CD14-positive monocyte (primary cell): ENCODE data around the gene HM13. TPM values are rescaled to one million over a fixed set of nuclear protein-coding genes. Genes with fewer than 3 reads are reported as not detected.

Source experiments
- DNase-seq, 3 donors: peaks; one replicate each; pipeline ENCODE4 v3.0.0-alpha.2; 2011 to 2022
- H2AFZ ChIP-seq: 2 replicates; pipeline ENCODE4 v1.6.0; 2012; ENCODE audit warnings: mild to moderate bottlenecking, low read depth, low read length, inconsistent platforms; ENCODE audit not compliant: insufficient read depth, poor library complexity, severe bottlenecking
- H3K27ac ChIP-seq, 2 donors: 1 replicate in 1 of 2; 2 replicates in 1 of 2; pipeline ENCODE4 v1.5.1; 2012 to 2013; ENCODE audit warnings: low read length in 2 of 2, control low read depth in 1 of 2, inconsistent platforms in 1 of 2, low read depth in 1 of 2, mild to moderate bottlenecking in 1 of 2
- H3K27me3 ChIP-seq, 2 donors: one replicate each; pipeline versions ENCODE4 v1.6.0 to v1.6.1; 2011 to 2013; ENCODE audit warnings: low read length in 2 of 2; ENCODE audit not compliant: control insufficient read depth in 2 of 2, insufficient read depth in 2 of 2
- H3K36me3 ChIP-seq, 2 donors: replicated peaks in 1 of 2; 1 replicate in 1 of 2; 2 replicates in 1 of 2; pipeline versions ENCODE4 v1.5.1 to v1.6.1; 2012 to 2013; ENCODE audit warnings: low read length in 2 of 2, control low read depth in 1 of 2, inconsistent platforms in 1 of 2, mild to moderate bottlenecking in 1 of 2; ENCODE audit not compliant: insufficient read depth in 2 of 2, control insufficient read depth in 1 of 2
- H3K4me1 ChIP-seq, 2 donors: 1 replicate in 1 of 2; 2 replicates in 1 of 2; pipeline versions ENCODE4 v1.5.1 to v1.6.1; 2012 to 2013; ENCODE audit warnings: low read length in 2 of 2, control low read depth in 1 of 2, inconsistent platforms in 1 of 2, mild to moderate bottlenecking in 1 of 2, moderate library complexity in 1 of 2; ENCODE audit not compliant: insufficient read depth in 2 of 2, control insufficient read depth in 1 of 2
- H3K4me2 ChIP-seq: replicated peaks from 2 replicates; pipeline ENCODE3; 2012; ENCODE audit warnings: low read length, moderate library complexity, mild to moderate bottlenecking; ENCODE audit not compliant: poor library complexity, severe bottlenecking; ENCODE audit errors: extremely low read depth
- H3K4me3 ChIP-seq, 3 experiments: fragments of 200-600 bp in 1 of 3; sonication (generic) in 1 of 3; replicated peaks in 1 of 3; 1 replicate in 2 of 3; 2 replicates in 1 of 3; pipeline ENCODE4 v1.5.1; 2011 to 2013; ENCODE audit warnings: low read length in 3 of 3, mild to moderate bottlenecking in 3 of 3, control low read depth in 2 of 3, low read depth in 2 of 3, inconsistent platforms in 1 of 3, moderate library complexity in 1 of 3
- H3K79me2 ChIP-seq: 2 replicates; pipeline ENCODE4 v1.6.0; 2012; ENCODE audit warnings: mild to moderate bottlenecking, control low read depth, inconsistent platforms, low read length, moderate library complexity; ENCODE audit not compliant: insufficient read depth
- H3K9ac ChIP-seq: 2 replicates; pipeline ENCODE4 v1.6.0; 2017; ENCODE audit warnings: low read length, mild to moderate bottlenecking; ENCODE audit not compliant: insufficient read depth, poor library complexity, severe bottlenecking
- H3K9me3 ChIP-seq, 2 donors: replicated peaks in 1 of 2; 1 replicate in 1 of 2; 2 replicates in 1 of 2; pipeline versions ENCODE4 v1.5.1 to v1.6.1; 2012 to 2013; ENCODE audit warnings: low read length in 2 of 2, control low read depth in 1 of 2; ENCODE audit not compliant: control insufficient read depth in 1 of 2, insufficient read depth in 1 of 2
- H4K20me1 ChIP-seq: 2 replicates; pipeline ENCODE4 v1.6.0; 2012; ENCODE audit warnings: mild to moderate bottlenecking, low read length, control low read depth, moderate library complexity; ENCODE audit not compliant: insufficient read depth
- H3K27ac Mint-ChIP-seq, 7 donors: one replicate each; pipeline ENCODE4 v1.8.0; 2020; ENCODE audit warnings: mild to moderate bottlenecking in 7 of 7, mixed read lengths in 7 of 7, moderate library complexity in 6 of 7, inconsistent platforms in 2 of 7
- H3K27me3 Mint-ChIP-seq, 3 donors: one replicate each; pipeline ENCODE4 v1.8.0; 2021 to 2022; ENCODE audit warnings: low read depth in 3 of 3, mild to moderate bottlenecking in 3 of 3, mixed read lengths in 3 of 3, moderate library complexity in 3 of 3, inconsistent platforms in 1 of 3
- H3K36me3 Mint-ChIP-seq, 2 donors: one replicate each; pipeline ENCODE4 v1.8.0; 2020; ENCODE audit warnings: mixed read lengths in 2 of 2, inconsistent platforms in 1 of 2, mild to moderate bottlenecking in 1 of 2
- H3K4me1 Mint-ChIP-seq: one replicate; pipeline ENCODE4 v1.8.0; 2020; ENCODE audit warnings: mild to moderate bottlenecking, mixed read lengths
- H3K4me3 Mint-ChIP-seq, 2 donors: one replicate each; pipeline ENCODE4 v1.8.0; 2020; ENCODE audit warnings: mild to moderate bottlenecking in 2 of 2, mixed read lengths in 2 of 2, moderate library complexity in 1 of 2
- H3K9me3 Mint-ChIP-seq, 7 donors: one replicate each; pipeline ENCODE4 v1.8.0; 2020 to 2022; ENCODE audit warnings: mixed read lengths in 7 of 7, mild to moderate bottlenecking in 6 of 7, moderate library complexity in 6 of 7, inconsistent platforms in 2 of 7
- CTCF ChIP-seq: fragments of 200-600 bp; IDR thresholded peaks from one replicate; pipeline ENCODE4 v1.8.0; 2022; ENCODE audit warnings: antibody characterized with exemption, mild to moderate bottlenecking
- WGBS: methylation state at CpG from one replicate; pipeline ENCODE4 v1.1.5; 2013; ENCODE audit warnings: missing lambda C conversion rate; ENCODE audit not compliant: insufficient coverage; 5-methylcytosine and 5-hydroxymethylcytosine counted together
- intact Hi-C, 2 donors: fragments of 100-400 bp; cut with micrococcal nuclease; formaldehyde crosslinking; loops; one replicate each; pipeline versions ENCODE4 v1.15.0 to v1.15.1; 2023
- polyA plus RNA-seq, 3 donors: library from polyadenylated mRNA; depleted of rRNA in 1 of 3; unstranded in 2 of 3; stranded (reverse) in 1 of 3; fragments of 300-500 nt in 2 of 3; fragments of >200 nt in 1 of 3; fragmentation: Illumina TruSeq in 2 of 3; gene quantifications; 1 replicate in 2 of 3; 2 replicates in 1 of 3; pipeline ENCODE4 v1.2.3, GENCODE V29; 2012 to 2021

Gene HM13
- polyA plus RNA-seq, 3 donors = 199 to 329 (median 320) TPM

- TF ChIP-seq CTCF = no peak
- DNase-seq = no peak
- no peaks in the 10 kb centered on the region for H3K79me2 ChIP-seq
- no peaks in the 10 kb centered on the region for H3K9me3 ChIP-seq
- intact Hi-C loops = no loop called here
- peak overlapping the region; percentile 20 to 71 (median 37) for H3K4me3 ChIP-seq
- no peaks in the 10 kb centered on the region for H4K20me1 ChIP-seq
- H2AFZ ChIP-seq = peak overlapping the region; percentile 74
- Mint-ChIP-seq H3K4me1 (peaks cover 19% of the 10 kb centered on the region), H3K27me3 (peaks cover 21 to 40% (median 29%) of the 10 kb centered on the region in 3 donors), H3K27ac (peak overlapping the region in 3 of 7 donors; percentile 4 to 64 (median 38)), H3K4me3 (peak overlapping the region; percentile 78 to 95), H3K36me3 (no peaks in the 10 kb centered on the region), H3K9me3 (peaks cover 0 to 6% (median 0%) of the 10 kb centered on the region in 7 donors)
- peaks cover 12 to 22% of the 10 kb centered on the region in 2 donors for H3K4me1 ChIP-seq
- H3K27ac ChIP-seq = no peak overlapping the region
- peaks cover 4 to 22% of the 10 kb centered on the region in 2 donors for H3K27me3 ChIP-seq
- peak overlapping the region; percentile 48 for H3K9ac ChIP-seq
- peak overlapping the region; percentile 81 for H3K4me2 ChIP-seq
- no peaks in the 10 kb centered on the region for H3K36me3 ChIP-seq
- under 1% methylated on average over 69 of the region's 76 CpGs for WGBS
Observed at GRCh38 chr20:31587545-31588389, 73.5 kb downstream of the HM13 start.

- Histone ChIP-seq H3K27me3 (peaks cover 4 to 22% of the 10 kb centered on the region in 2 donors), H3K9ac (no peak overlapping the region), H3K27ac (no peak overlapping the region), H3K36me3 (no peaks in the 10 kb centered on the region), H3K9me3 (no peaks in the 10 kb centered on the region), H2AFZ (no peak overlapping the region), H3K79me2 (no peaks in the 10 kb centered on the region), H3K4me2 (no peak overlapping the region), H3K4me1 (peaks cover 12 to 22% of the 10 kb centered on the region in 2 donors), H3K4me3 (no peak overlapping the region), H4K20me1 (no peaks in the 10 kb centered on the region)
- Mint-ChIP-seq H3K27me3 (peaks cover 23 to 35% (median 26%) of the 10 kb centered on the region in 3 donors), H3K4me3 (no peak overlapping the region), H3K4me1 (peaks cover 22% of the 10 kb centered on the region), H3K9me3 (peaks cover 0 to 8% (median 0%) of the 10 kb centered on the region in 7 donors), H3K36me3 (no peaks in the 10 kb centered on the region), H3K27ac (no peak overlapping the region)
- no peak for TF ChIP-seq CTCF
- WGBS = 97% methylated on average over 5 of the region's 7 CpGs
- intact Hi-C loops = no loop called here
- DNase-seq = no peak
Observed at GRCh38 chr20:31590717-31591225, 76.5 kb downstream of the HM13 start.
